ENCODE measurements around the gene SHMT2.

SHMT2 gene

DNA sequence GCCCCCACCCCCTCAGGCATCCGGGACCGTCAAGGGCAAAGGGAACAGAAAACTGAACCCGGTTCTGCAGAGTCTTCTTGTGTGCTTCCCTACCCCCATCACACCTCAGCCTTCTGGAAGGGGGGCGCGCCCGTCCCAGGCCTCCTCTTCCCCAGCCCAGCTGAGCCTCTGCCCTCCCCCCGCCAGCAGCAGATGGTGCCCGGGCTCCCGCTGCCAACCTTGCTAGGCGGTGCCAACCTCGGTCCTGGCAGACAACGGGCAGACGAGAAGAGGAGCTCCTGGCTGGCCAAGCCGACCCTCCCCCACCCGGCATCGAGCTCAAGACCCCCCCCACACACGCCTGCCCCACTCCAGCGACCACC lies 12.8 kb downstream of the SHMT2 start:
- DNase-seq (ENCODE audit: low read depth in 1 of 2, low spot score in 1 of 2): no peak
- peaks cover 23% of the 10 kb centered on the region for H3K27me3 ChIP-seq (ENCODE audit: insufficient read depth, poor library complexity, severe bottlenecking)
- TF ChIP-seq, protein P1, sequence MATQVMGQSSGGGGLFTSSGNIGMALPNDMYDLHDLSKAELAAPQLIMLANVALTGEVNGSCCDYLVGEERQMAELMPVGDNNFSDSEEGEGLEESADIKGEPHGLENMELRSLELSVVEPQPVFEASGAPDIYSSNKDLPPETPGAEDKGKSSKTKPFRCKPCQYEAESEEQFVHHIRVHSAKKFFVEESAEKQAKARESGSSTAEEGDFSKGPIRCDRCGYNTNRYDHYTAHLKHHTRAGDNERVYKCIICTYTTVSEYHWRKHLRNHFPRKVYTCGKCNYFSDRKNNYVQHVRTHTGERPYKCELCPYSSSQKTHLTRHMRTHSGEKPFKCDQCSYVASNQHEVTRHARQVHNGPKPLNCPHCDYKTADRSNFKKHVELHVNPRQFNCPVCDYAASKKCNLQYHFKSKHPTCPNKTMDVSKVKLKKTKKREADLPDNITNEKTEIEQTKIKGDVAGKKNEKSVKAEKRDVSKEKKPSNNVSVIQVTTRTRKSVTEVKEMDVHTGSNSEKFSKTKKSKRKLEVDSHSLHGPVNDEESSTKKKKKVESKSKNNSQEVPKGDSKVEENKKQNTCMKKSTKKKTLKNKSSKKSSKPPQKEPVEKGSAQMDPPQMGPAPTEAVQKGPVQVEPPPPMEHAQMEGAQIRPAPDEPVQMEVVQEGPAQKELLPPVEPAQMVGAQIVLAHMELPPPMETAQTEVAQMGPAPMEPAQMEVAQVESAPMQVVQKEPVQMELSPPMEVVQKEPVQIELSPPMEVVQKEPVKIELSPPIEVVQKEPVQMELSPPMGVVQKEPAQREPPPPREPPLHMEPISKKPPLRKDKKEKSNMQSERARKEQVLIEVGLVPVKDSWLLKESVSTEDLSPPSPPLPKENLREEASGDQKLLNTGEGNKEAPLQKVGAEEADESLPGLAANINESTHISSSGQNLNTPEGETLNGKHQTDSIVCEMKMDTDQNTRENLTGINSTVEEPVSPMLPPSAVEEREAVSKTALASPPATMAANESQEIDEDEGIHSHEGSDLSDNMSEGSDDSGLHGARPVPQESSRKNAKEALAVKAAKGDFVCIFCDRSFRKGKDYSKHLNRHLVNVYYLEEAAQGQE (IDR thresholded peaks at IDR 0.05; ENCODE audit: insufficient replicate concordance, low read depth): no peak
- TF ChIP-seq SPI1 (IDR thresholded peaks at IDR 0.05; ENCODE audit: borderline replicate concordance, low read depth) (no peak), POLR2AphosphoS5 (IDR thresholded peaks at IDR 0.05; ENCODE audit: low read depth) (no peak), CTCF (IDR thresholded peaks at IDR 0.05; ENCODE audit: insufficient read depth, low read length) (no peak), GABPA (IDR thresholded peaks at IDR 0.05; ENCODE audit: low read depth) (no peak)
- H3K4me3 ChIP-seq (replicated peaks; ENCODE audit: insufficient read depth, low read length): no peak overlapping the region
- no peak overlapping the region for H3K27ac ChIP-seq (replicated peaks)

DNA sequence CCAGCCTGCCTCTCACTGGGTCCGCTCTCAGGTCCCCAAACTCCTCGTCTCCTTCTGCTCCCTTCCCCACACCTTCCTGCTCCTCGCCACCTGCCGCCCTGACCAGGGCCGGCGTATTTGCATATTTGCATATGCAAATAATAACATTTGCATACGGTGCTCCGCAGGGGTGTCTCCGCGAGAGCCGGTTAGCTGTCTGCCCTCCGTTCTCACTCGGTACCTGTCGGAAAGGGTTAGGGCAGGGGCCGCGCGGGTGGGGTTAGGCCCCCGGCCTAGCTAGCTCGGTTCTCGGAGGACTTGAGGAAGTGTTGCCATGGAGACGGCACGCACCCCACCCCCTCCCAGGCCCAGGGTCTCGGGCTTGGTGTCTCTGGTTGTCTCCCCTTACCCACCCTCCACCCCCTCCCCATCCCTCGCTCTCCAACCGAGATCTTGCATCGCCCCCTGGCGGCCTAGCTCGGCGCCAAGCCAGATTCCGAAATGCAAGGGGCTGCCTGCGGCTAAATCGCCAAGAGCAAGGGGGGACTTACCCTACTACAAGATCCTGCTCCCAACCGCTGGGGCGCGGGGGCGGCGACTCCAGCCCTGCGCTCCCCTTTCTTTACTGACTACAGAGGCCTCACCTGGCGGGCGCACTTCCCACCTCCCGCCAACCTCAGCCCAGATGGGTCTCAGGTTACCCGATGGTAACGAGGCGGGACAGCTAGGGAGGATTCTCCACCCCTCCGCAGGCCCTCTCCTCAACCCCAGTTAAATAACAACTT lies 13.4 kb downstream of the SHMT2 start:
- TF ChIP-seq CTCF (IDR thresholded peaks at IDR 0.05; ENCODE audit: insufficient read depth, low read length) (peak; percentile 44), SPI1 (IDR thresholded peaks at IDR 0.05; ENCODE audit: borderline replicate concordance, low read depth) (no peak), GABPA (IDR thresholded peaks at IDR 0.05; ENCODE audit: low read depth) (no peak)
- DNase-seq (ENCODE audit: low read depth in 1 of 2, low spot score in 1 of 2): peak in 1 of 2 experiments; percentile 52
- Histone ChIP-seq H3K27ac (replicated peaks) (no peak overlapping the region), H3K27me3 (ENCODE audit: insufficient read depth, poor library complexity, severe bottlenecking) (peaks cover 23% of the 10 kb centered on the region), H3K4me3 (replicated peaks; ENCODE audit: insufficient read depth, low read length) (peak overlapping the region; percentile 31)

DNA sequence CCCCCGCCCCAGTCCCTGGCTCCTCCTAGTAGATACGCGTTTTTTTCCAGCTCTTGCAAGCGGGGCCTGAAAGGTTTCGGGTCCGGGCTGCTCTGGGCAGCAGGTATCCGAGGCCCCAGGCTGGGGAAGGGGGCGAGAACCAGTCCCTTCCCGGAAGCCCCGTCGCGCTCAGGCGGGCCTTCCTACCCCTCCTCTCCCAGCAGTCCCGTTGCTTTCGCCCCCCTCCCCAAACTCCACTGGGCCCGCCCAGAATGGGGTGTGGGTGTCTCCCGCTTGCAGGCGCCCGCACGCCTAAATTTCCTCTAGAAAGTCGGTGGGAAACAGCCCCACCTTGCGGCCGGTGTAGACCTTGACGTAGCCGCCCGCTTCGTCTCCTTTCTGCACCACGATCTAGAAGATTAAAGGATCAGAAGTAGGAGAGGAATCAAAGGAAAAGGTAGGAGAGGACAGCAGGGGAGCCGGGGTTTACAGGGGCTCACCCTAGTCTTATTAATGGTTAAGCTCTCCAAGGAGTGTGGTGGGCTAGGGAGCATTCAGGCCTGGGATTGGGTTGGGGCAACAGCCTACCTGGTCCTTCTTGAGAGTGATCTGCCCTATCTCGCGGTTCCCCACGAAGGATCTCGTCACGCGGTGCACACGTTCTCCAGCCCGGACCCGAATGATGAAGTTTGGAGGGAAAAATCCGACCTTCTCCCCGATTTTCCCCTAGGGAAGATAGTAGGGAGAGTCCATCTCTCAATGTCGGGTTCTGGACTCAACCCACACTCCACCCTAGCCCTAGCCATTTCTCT lies 14.2 kb downstream of the SHMT2 start:
- H3K27me3 ChIP-seq (ENCODE audit: insufficient read depth, poor library complexity, severe bottlenecking): peaks cover 23% of the 10 kb centered on the region
- no peak overlapping the region for H3K27ac ChIP-seq (replicated peaks)
- peak in 1 of 2 experiments; percentile 81 for DNase-seq (ENCODE audit: low read depth in 1 of 2, low spot score in 1 of 2)
- peak overlapping the region; percentile 31 for H3K4me3 ChIP-seq (replicated peaks; ENCODE audit: insufficient read depth, low read length)
- no peak for TF ChIP-seq POLR2AphosphoS5 (IDR thresholded peaks at IDR 0.05; ENCODE audit: low read depth)
- peak; percentile 36 for TF ChIP-seq CTCF (IDR thresholded peaks at IDR 0.05; ENCODE audit: insufficient read depth, low read length)

- Histone ChIP-seq H3K4me3 (replicated peaks; ENCODE audit: insufficient read depth, low read length) (no peak overlapping the region), H3K27ac (replicated peaks) (no peak overlapping the region), H3K27me3 (ENCODE audit: insufficient read depth, poor library complexity, severe bottlenecking) (peaks cover 23% of the 10 kb centered on the region)
- no peak for DNase-seq (ENCODE audit: low read depth in 1 of 2, low spot score in 1 of 2)
- TF ChIP-seq SPI1 (IDR thresholded peaks at IDR 0.05; ENCODE audit: borderline replicate concordance, low read depth) (no peak), POLR2AphosphoS5 (IDR thresholded peaks at IDR 0.05; ENCODE audit: low read depth) (no peak), GABPA (IDR thresholded peaks at IDR 0.05; ENCODE audit: low read depth) (no peak), CTCF (IDR thresholded peaks at IDR 0.05; ENCODE audit: insufficient read depth, low read length) (no peak)
- TF ChIP-seq, protein P1 (IDR thresholded peaks at IDR 0.05; ENCODE audit: insufficient replicate concordance, low read depth): no peak
Measured at GRCh38 chr12:57244312-57244696, 14.8 kb downstream of the SHMT2 start.

All from HL-60 (cell line).